Activated naive CD8-positive, alpha-beta T cell treated with anti-CD3 and anti-CD28 coated beads, Interleukin-2, amount 50 U/mL, for 16 hours (primary cell): ENCODE data around the gene ATG9B.

Experiments
- DNase-seq: peaks from one replicate; pipeline ENCODE4 v3.0.0-alpha.2; 2020; ENCODE audit warnings: low read depth, low spot score

The ATG9B gene

GRCh38 chr7:150979713-150980390 is 44.4 kb downstream of the ATG9B start:
- no peak for DNase-seq

GRCh38 chr7:150978126-150978789 is 46.0 kb downstream of the ATG9B start, which contains the start of gene KCNH2:
Gene KCNH2, minus strand, starts transcription at chr7:150978321. Its CDS starts 408 bp downstream, at chr7:150977913.
- DNase-seq, result no peak

- no peak for DNase-seq
Observed at GRCh38 chr7:150977382-150978125, 46.7 kb downstream of the ATG9B start.

GRCh38 chr7:150976529-150977381 is 47.5 kb downstream of the ATG9B start:
- no peak for DNase-seq

- no peak for DNase-seq
Observed at GRCh38 chr7:150975536-150976319, 48.6 kb downstream of the ATG9B start.

GRCh38 chr7:150974468-150975391 is 49.6 kb downstream of the ATG9B start:
- peak; percentile 37 for DNase-seq

GRCh38 chr7:150973571-150974451 is 50.5 kb downstream of the ATG9B start:
- no peak for DNase-seq

GRCh38 chr7:150972741-150973140 is 51.6 kb downstream of the ATG9B start:
- DNase-seq, result no peak

- no peak for DNase-seq
Observed at GRCh38 chr7:150972023-150972468, 52.2 kb downstream of the ATG9B start.

GRCh38 chr7:150971242-150972022 is 52.9 kb downstream of the ATG9B start:
- DNase-seq, result no peak

GRCh38 chr7:150970424-150970823 is 53.9 kb downstream of the ATG9B start:
- DNase-seq, result no peak

GRCh38 chr7:150969475-150969874 is 54.8 kb downstream of the ATG9B start:
- DNase-seq, result no peak

- DNase-seq, result no peak
Observed at GRCh38 chr7:150968734-150969372, 55.4 kb downstream of the ATG9B start.

GRCh38 chr7:150968056-150968733 is 56.1 kb downstream of the ATG9B start:
- no peak for DNase-seq

GRCh38 chr7:150967349-150967748 is 56.9 kb downstream of the ATG9B start:
- no peak for DNase-seq

GRCh38 chr7:150966002-150966401 is 58.3 kb downstream of the ATG9B start:
- no peak for DNase-seq
